ENCODE measurements around the gene CGNL1.

DNA sequence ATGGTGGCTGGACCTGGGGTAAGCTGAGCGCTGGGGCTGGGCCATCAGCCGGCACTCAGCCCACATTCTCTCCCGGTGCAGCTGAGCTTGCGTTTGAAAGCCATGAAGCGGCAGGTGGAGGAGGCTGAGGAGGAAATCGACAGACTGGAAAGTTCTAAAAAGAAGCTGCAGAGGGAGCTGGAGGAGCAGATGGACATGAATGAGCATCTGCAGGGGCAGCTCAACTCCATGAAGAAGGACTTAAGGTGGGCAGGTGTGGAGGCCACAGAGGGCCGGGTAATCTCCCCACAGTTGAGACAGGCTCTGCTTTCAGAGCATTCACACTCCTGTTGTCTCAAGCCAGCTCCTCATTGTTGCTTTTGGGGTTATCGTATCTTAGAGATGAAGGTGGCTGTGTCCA is 169.7 kb downstream of the CGNL1 start:
- no peak for TF ChIP-seq CTCF (IDR thresholded peaks at IDR 0.05)
- no peak for TF ChIP-seq POLR2A (IDR thresholded peaks at IDR 0.05)
- TF ChIP-seq EP300 (IDR thresholded peaks at IDR 0.05): no peak

Measured in upper lobe of left lung (tissue), 4 donors.